ENCODE results near the gene ERCC2. TPM values are rescaled to one million over a fixed set of nuclear protein-coding genes. Genes with fewer than 3 reads are reported as not detected.
A peak's percentile ranks its signal among the peaks of the same experiment; 100 is the strongest.
"Not testable (repeated sequence)": the region's sequence is repeated elsewhere in the genome, so short reads cannot be mapped to it uniquely, and the experiment has no call there.

Gene ERCC2
- total RNA-seq (10 to 100 TPM; 22.0 to 23.9 TPM), polyA plus RNA-seq (7.8 TPM)

DNA sequence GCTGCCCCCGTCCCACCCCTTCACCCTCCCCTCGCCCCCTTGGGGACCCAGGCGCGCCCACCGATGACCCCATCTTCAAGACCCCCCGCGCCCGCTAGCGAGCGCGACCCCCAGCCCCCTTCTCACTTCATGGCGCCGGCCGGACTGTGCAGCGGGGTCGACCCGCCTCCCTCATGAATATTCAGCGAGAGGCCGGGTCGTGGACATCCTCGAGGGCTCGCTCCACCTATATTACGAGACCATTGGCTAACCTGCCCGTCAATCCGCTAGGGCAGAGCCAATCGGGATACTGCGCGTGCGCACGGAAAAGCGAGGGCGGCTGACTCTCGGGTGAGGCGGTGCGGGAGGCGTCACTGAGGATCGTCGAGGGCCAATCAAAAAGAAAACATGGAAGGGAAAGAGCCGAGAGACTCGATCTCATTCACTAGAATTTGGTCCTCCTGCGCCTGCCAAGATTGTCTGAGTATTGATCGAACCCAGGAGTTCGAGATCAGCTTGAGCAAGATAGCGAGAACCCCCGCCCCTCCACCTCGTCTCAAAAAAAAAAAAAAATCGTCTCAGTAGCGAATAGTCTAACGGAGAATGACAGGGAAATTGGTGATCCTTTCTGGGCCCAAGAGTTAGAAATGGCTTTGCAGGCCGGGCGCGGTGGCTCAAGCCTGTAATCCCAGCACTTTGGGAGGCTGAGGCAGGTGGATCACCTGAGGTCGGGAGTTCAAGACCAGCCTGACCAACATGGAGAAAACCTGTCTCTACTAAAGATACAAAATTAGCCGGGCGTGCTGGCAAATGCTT is at the start of gene ERCC2:
Gene ERCC2 (minus strand): TSS at position 164 of the 795 bp plus-strand sequence. CDS start 33 bp downstream, at position 131.
- Mint-ChIP-seq H3K4me1 (peaks cover 10 to 22% (median 14%) of the 10 kb centered on the region in 3 donors), H3K4me3 (peak within 1 kb of the TSS; percentile 82 to 98 (median 95)), H3K9me3 (no peaks in the 10 kb centered on the region), H3K36me3 (peaks cover 0 to 4% (median 2%) of the 10 kb centered on the region in 3 donors), H3K27me3 (peaks cover 0 to 1% of the 10 kb centered on the region in 2 donors), H3K27ac (peak within 1 kb of the TSS; percentile 72 to 99 (median 98))
- Histone ChIP-seq H3K4me1 (ENCODE audit: insufficient read depth, low read length) (peaks cover 5% of the 10 kb centered on the region), H3K27me3 (ENCODE audit: insufficient read depth, low read length, poor library complexity, severe bottlenecking) (no peaks in the 10 kb centered on the region), H3K36me3 (ENCODE audit: insufficient read depth, low read length) (no peaks in the 10 kb centered on the region), H3K4me3 (ENCODE audit: low read length) (peak within 1 kb of the TSS; percentile 81), H3K27ac (ENCODE audit: low read depth, low read length) (peak within 1 kb of the TSS; percentile 78), H3K9me3 (ENCODE audit: low read length) (no peaks in the 10 kb centered on the region)
- POLR2A ChIA-PET, result no interaction called here
- peak; percentile 99 to 100 (median 99) for DNase-seq
- CTCF ChIA-PET, result no interaction called here

DNA sequence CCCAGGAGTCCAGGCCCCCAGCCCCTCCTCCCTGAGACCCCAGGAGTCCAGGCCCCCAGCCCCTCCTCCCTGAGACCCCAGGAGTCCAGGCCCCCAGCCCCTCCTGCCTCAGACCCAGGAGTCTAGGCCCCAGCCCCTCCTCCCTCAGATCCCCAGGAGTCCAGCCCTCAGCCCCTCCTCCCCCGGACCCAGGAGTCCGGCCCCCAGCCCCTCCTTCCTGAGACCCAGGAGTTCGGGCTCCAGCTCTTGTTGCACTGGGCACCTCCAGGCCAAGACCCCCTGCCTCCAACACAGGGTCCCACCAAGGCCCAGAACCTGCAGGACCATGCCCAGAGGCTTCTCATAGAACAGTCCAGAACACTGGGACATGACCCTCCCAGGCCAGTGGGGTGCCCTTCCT is 49.5 kb upstream of the ERCC2 start:
- Histone ChIP-seq H3K36me3 (ENCODE audit: insufficient read depth, low read length) (peaks cover 10% of the 10 kb centered on the region), H3K9me3 (ENCODE audit: low read length) (no peaks in the 10 kb centered on the region), H3K4me3 (ENCODE audit: low read length) (no peak overlapping the region), H3K27me3 (ENCODE audit: insufficient read depth, low read length, poor library complexity, severe bottlenecking) (no peaks in the 10 kb centered on the region), H3K4me1 (ENCODE audit: insufficient read depth, low read length) (peaks cover 24% of the 10 kb centered on the region), H3K27ac (ENCODE audit: low read depth, low read length) (no peak overlapping the region)
- Mint-ChIP-seq H3K9me3 (no peaks in the 10 kb centered on the region), H3K4me1 (peaks cover 31 to 50% (median 35%) of the 10 kb centered on the region in 3 donors), H3K27me3 (no peaks in the 10 kb centered on the region), H3K27ac (no peak overlapping the region), H3K4me3 (peak overlapping the region in 1 of 7 donors; percentile 27), H3K36me3 (peaks cover 0 to 60% (median 2%) of the 10 kb centered on the region in 3 donors)
- ChIA-PET CTCF (no interaction called here), POLR2A (no interaction called here)
- no peak for DNase-seq

GRCh38 chr19:45419396-45419795 is 49.0 kb upstream of the ERCC2 start:
- no peak overlapping the region for H3K4me3 ChIP-seq (ENCODE audit: low read length)
- Mint-ChIP-seq H3K4me3 (peak overlapping the region in 1 of 7 donors; percentile 6), H3K4me1 (peaks cover 28 to 46% (median 32%) of the 10 kb centered on the region in 3 donors), H3K36me3 (peaks cover 0 to 65% (median 2%) of the 10 kb centered on the region in 3 donors), H3K9me3 (no peaks in the 10 kb centered on the region), H3K27me3 (no peaks in the 10 kb centered on the region), H3K27ac (peak overlapping the region in 2 of 8 donors; percentile 56 to 75)
- no peaks in the 10 kb centered on the region for H3K27me3 ChIP-seq (ENCODE audit: insufficient read depth, low read length, poor library complexity, severe bottlenecking)
- DNase-seq, result no peak
- POLR2A ChIA-PET, result no interaction called here
- peaks cover 21% of the 10 kb centered on the region for H3K4me1 ChIP-seq (ENCODE audit: insufficient read depth, low read length)
- peaks cover 13% of the 10 kb centered on the region for H3K36me3 ChIP-seq (ENCODE audit: insufficient read depth, low read length)
- CTCF ChIA-PET, result no interaction called here
- no peaks in the 10 kb centered on the region for H3K9me3 ChIP-seq (ENCODE audit: low read length)
- no peak overlapping the region for H3K27ac ChIP-seq (ENCODE audit: low read depth, low read length)

DNA sequence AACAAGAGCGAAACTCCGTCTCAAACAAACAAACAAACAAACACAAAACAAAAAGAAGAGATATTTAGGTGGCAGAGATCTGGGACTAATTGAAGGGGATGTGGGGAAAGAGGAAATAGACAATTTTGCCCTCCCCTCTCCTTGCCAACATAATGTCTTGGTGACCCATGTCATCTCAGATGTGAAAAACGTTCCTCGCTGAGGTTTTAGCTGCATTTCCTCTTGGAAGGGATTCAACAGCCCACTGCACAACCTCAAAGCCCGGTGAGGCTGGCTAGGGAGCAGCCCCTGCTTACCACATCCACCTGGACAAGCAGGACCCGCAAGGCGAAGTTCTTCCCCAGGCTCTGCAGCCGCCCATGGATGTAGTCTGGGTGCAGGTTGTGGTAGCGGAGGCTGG is 48.4 kb upstream of the ERCC2 start:
- H3K36me3 ChIP-seq (ENCODE audit: insufficient read depth, low read length), result peaks cover 18% of the 10 kb centered on the region
- peaks cover 15% of the 10 kb centered on the region for H3K4me1 ChIP-seq (ENCODE audit: insufficient read depth, low read length)
- ChIA-PET CTCF (no interaction called here), POLR2A (no interaction called here)
- no peak overlapping the region for H3K27ac ChIP-seq (ENCODE audit: low read depth, low read length)
- H3K27ac Mint-ChIP-seq, result peak overlapping the region in 2 of 8 donors; percentile 1 to 89
- H3K27me3 ChIP-seq (ENCODE audit: insufficient read depth, low read length, poor library complexity, severe bottlenecking), result no peaks in the 10 kb centered on the region
- H3K4me1 Mint-ChIP-seq, result peaks cover 22 to 40% (median 26%) of the 10 kb centered on the region in 3 donors
- no peaks in the 10 kb centered on the region for H3K9me3 ChIP-seq (ENCODE audit: low read length)
- no peak overlapping the region for H3K4me3 Mint-ChIP-seq
- H3K36me3 Mint-ChIP-seq, result peaks cover 0 to 70% (median 5%) of the 10 kb centered on the region in 3 donors
- H3K4me3 ChIP-seq (ENCODE audit: low read length), result no peak overlapping the region
- no peak for DNase-seq
- no peaks in the 10 kb centered on the region for H3K27me3 Mint-ChIP-seq
- no peaks in the 10 kb centered on the region for H3K9me3 Mint-ChIP-seq

DNA sequence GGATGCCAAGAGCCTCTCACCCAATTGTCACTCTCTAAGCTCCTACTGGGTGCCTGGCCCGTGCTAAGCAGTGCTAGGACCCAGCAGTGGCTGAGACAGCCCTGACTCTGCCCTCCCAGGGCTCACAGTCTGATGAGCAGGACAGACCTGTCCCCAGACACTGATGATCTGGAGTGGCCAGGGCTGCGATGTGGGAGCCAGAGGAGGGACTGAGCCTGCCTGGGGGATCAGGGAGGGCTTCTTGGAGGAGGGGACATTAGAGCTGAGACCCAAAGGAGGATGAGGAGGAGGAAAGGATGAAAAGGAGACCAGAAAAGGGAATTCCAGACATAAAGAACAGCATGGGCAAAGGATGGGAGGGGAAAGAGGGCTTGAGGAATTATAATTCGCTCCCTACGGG is 46.8 kb upstream of the ERCC2 start:
- Histone ChIP-seq H3K9me3 (ENCODE audit: low read length) (no peaks in the 10 kb centered on the region), H3K27ac (ENCODE audit: low read depth, low read length) (no peak overlapping the region), H3K4me3 (ENCODE audit: low read length) (no peak overlapping the region), H3K27me3 (ENCODE audit: insufficient read depth, low read length, poor library complexity, severe bottlenecking) (no peaks in the 10 kb centered on the region), H3K36me3 (ENCODE audit: insufficient read depth, low read length) (peaks cover 21% of the 10 kb centered on the region), H3K4me1 (ENCODE audit: insufficient read depth, low read length) (peaks cover 8% of the 10 kb centered on the region)
- CTCF ChIA-PET, result no interaction called here
- H3K27me3 Mint-ChIP-seq, result no peaks in the 10 kb centered on the region
- POLR2A ChIA-PET, result no interaction called here
- DNase-seq, result no peak
- H3K36me3 Mint-ChIP-seq, result peaks cover 0 to 73% (median 10%) of the 10 kb centered on the region in 3 donors
- H3K9me3 Mint-ChIP-seq, result no peaks in the 10 kb centered on the region
- H3K27ac Mint-ChIP-seq, result no peak overlapping the region
- peaks cover 10 to 27% (median 11%) of the 10 kb centered on the region in 3 donors for H3K4me1 Mint-ChIP-seq
- no peak overlapping the region for H3K4me3 Mint-ChIP-seq

GRCh38 chr19:45414468-45414867 is 44.1 kb upstream of the ERCC2 start:
- Histone ChIP-seq H3K36me3 (ENCODE audit: insufficient read depth, low read length) (peaks cover 16% of the 10 kb centered on the region), H3K4me3 (ENCODE audit: low read length) (no peak overlapping the region), H3K9me3 (ENCODE audit: low read length) (no peaks in the 10 kb centered on the region), H3K27ac (ENCODE audit: low read depth, low read length) (no peak overlapping the region), H3K4me1 (ENCODE audit: insufficient read depth, low read length) (peaks cover 6% of the 10 kb centered on the region), H3K27me3 (ENCODE audit: insufficient read depth, low read length, poor library complexity, severe bottlenecking) (no peaks in the 10 kb centered on the region)
- Mint-ChIP-seq H3K27ac (peak overlapping the region in 1 of 8 donors; percentile 21), H3K4me1 (peaks cover 3 to 10% (median 3%) of the 10 kb centered on the region in 3 donors), H3K27me3 (no peaks in the 10 kb centered on the region), H3K9me3 (no peaks in the 10 kb centered on the region), H3K4me3 (no peak overlapping the region), H3K36me3 (peaks cover 0 to 59% (median 10%) of the 10 kb centered on the region in 3 donors)
- ChIA-PET POLR2A (interaction anchor here (0.5 kb wide), 1 partner anchor 329 kb away, joined by 3 read pairs; no protein-coding TSS in a partner anchor), CTCF (interaction anchor here (0.7 to 1.4 kb wide), 4 partner anchors 14 to 1337 kb away, joined by 3 to 6 read pairs (median 4); no protein-coding TSS in a partner anchor)
- no peak for DNase-seq

GRCh38 chr19:45413497-45413896 is 43.1 kb upstream of the ERCC2 start:
- ChIA-PET CTCF (interaction anchor here (1.4 kb wide), 1 partner anchor 65 kb away, joined by 6 read pairs; no protein-coding TSS in a partner anchor), POLR2A (no interaction called here)
- Mint-ChIP-seq H3K4me3 (peak overlapping the region in 1 of 7 donors; percentile 48), H3K27me3 (no peaks in the 10 kb centered on the region), H3K4me1 (peaks cover 0 to 2% (median under 1%) of the 10 kb centered on the region in 3 donors), H3K36me3 (peaks cover 0 to 51% (median 10%) of the 10 kb centered on the region in 3 donors), H3K27ac (no peak overlapping the region), H3K9me3 (no peaks in the 10 kb centered on the region)
- H3K36me3 ChIP-seq (ENCODE audit: insufficient read depth, low read length), result peaks cover 11% of the 10 kb centered on the region
- no peak for DNase-seq
- no peaks in the 10 kb centered on the region for H3K27me3 ChIP-seq (ENCODE audit: insufficient read depth, low read length, poor library complexity, severe bottlenecking)
- no peak overlapping the region for H3K27ac ChIP-seq (ENCODE audit: low read depth, low read length)
- no peaks in the 10 kb centered on the region for H3K4me1 ChIP-seq (ENCODE audit: insufficient read depth, low read length)
- H3K4me3 ChIP-seq (ENCODE audit: low read length), result no peak overlapping the region
- H3K9me3 ChIP-seq (ENCODE audit: low read length), result no peaks in the 10 kb centered on the region

DNA sequence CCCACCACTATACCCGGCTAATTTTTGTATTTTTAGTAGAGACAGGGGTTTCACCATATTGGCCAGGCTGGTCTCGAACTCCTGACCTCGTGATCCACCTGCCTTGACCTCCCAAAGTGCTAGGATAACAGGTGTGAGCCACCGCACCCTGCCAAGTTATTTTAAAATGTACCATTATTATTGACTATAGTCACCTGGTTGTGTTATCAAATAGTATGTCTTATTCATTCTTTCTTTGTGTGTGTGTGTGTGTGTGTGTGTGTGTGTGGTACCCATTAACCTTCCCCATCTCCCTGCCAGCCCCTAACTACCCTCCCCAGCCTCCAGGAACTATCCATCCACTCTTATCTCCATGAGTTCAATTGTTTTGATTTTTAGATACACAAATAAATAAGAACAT is 40.0 kb upstream of the ERCC2 start:
- Mint-ChIP-seq H3K36me3 (peaks cover 0 to 36% (median 8%) of the 10 kb centered on the region in 3 donors), H3K4me3 (peak overlapping the region in 1 of 7 donors; percentile 31), H3K4me1 (peaks cover 14 to 21% (median 20%) of the 10 kb centered on the region in 3 donors), H3K27ac (peak overlapping the region in 2 of 8 donors; percentile 13 to 42)
- H3K27ac ChIP-seq (ENCODE audit: low read depth, low read length); CTCF ChIA-PET; H3K4me3 ChIP-seq (ENCODE audit: low read length); H3K4me1 ChIP-seq (ENCODE audit: insufficient read depth, low read length); H3K9me3 ChIP-seq (ENCODE audit: low read length); DNase-seq; H3K9me3 Mint-ChIP-seq; H3K27me3 Mint-ChIP-seq; H3K27me3 ChIP-seq (ENCODE audit: insufficient read depth, low read length, poor library complexity, severe bottlenecking); POLR2A ChIA-PET: not testable (repeated sequence)
- peaks cover 11% of the 10 kb centered on the region for H3K36me3 ChIP-seq (ENCODE audit: insufficient read depth, low read length)

All from CD8-positive, alpha-beta memory T cell (primary cell).